GM18520 (cell line): ENCODE results near the gene CLDN7.
A peak's percentile ranks its signal among the peaks of the same experiment; 100 is the strongest.

ENCODE experiments used
- ATAC-seq: cut with Tn5 transposase; IDR thresholded peaks from one replicate; pipeline ENCODE4 v1.9.1; 2021; ENCODE audit not compliant: unreplicated experiment

CLDN7 gene

GRCh38 chr17:7238420-7239090, 23.7 kb downstream of the CLDN7 start:
- no peak for ATAC-seq

- ATAC-seq = no peak
Measured at GRCh38 chr17:7237761-7238419, 24.4 kb downstream of the CLDN7 start.

DNA sequence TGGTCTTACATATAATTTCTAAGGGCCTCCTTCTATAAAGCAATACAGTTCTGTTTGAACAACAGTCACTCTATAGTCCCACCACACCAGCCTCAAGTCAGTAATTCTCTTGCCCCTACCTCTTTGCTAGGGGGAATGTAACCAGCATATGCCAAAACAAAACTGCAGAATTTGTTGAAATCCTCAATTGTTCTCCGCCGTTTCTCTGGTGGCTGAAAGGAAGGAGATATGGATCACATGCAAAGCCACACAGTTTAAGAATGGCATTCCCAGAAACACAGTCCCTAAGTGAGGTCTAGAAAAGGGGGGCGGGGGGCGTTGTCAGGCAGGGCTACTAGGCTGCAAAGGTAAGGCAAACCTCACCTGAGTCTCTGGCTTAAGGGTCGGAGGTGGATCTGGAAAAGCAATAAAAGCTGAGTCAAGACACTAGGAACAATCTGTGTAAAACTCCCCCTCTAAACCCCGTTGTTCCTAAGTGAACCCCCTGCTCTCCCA, 25.0 kb downstream of the CLDN7 start:
- ATAC-seq = no peak

- no peak for ATAC-seq
Measured at GRCh38 chr17:7236808-7237207, 25.5 kb downstream of the CLDN7 start.

- no peak for ATAC-seq
Measured at GRCh38 chr17:7235693-7236665, 26.3 kb downstream of the CLDN7 start.

GRCh38 chr17:7234083-7234951, 28.0 kb downstream of the CLDN7 start, which contains the start of gene DVL2:
Gene DVL2, minus strand, starts transcription at chr17:7234517. Its CDS starts 255 bp downstream, at chr17:7234262.
- ATAC-seq = peak; percentile 50

GRCh38 chr17:7233701-7234082, 28.6 kb downstream of the CLDN7 start:
- ATAC-seq = no peak

DNA sequence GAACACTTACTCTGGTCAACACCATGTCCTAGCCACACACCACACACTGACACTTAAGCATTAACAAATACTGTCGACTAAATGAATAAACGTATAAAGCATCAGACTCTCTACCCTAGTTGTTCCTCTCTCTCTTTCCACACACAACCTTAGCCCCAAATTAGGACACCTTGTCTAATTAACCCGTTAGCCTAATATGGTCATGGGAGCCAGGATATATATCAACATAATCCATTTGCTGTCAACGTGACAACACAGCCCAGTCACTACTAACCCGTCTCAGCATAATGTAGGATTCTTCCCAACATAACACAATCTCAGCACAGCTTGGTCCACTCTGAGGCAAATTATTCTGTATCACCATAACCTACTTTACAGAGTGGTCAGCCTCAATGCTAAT, 30.2 kb downstream of the CLDN7 start:
- no peak for ATAC-seq

DNA sequence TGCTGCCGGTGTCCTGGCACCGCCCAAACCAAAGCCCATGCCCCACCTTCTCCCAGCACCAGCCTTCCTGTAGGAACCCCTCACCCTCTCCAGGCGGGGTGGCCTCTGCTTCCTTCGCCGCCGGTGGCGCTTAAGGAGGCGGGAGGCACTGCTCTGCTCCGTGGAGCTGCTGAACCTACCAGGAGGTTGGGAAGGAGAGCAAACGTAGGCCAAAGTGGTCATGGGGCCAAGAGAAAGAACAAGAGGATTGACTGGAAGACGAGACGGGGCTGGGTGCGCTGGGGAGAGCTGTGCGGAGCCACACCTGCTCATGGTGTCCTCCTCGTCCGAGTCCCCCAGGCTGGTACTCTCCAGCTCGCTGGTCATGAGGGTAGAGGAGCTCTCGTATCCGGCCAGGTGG, 32.8 kb downstream of the CLDN7 start:
- no peak for ATAC-seq

- no peak for ATAC-seq
Measured at GRCh38 chr17:7228920-7229319, 33.4 kb downstream of the CLDN7 start.

GRCh38 chr17:7226721-7227710, 35.3 kb downstream of the CLDN7 start:
- no peak for ATAC-seq

DNA sequence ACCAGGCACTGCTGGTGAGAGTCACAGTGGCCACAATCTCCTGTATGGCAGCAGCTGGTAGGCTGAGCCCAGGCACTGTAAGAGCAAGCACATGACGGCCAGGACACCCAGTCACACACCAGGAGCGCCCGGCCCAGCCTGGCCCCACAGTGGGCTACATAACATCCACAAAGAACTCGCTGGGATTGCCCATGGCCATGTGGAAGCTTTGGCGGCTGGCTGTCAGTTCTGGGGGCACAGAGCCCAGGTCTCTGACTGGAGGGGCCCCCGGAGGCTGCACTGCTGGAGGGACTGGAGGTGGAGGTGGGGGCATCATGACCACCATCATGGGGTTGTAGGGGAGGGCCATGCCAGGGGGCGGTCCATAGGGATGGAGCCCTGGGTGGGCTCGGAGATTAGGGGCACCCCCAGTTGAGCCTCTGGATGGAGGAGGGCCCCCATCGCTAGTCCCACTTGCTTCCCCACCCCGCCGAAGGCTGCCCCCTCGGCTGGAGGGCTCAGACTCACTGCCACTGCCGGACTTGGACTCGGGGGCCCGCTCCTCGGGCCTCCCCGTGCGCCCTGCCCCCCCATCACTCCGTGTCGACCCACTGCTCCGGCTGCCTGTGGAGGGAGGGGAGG, 36.5 kb downstream of the CLDN7 start:
- ATAC-seq = no peak

DNA sequence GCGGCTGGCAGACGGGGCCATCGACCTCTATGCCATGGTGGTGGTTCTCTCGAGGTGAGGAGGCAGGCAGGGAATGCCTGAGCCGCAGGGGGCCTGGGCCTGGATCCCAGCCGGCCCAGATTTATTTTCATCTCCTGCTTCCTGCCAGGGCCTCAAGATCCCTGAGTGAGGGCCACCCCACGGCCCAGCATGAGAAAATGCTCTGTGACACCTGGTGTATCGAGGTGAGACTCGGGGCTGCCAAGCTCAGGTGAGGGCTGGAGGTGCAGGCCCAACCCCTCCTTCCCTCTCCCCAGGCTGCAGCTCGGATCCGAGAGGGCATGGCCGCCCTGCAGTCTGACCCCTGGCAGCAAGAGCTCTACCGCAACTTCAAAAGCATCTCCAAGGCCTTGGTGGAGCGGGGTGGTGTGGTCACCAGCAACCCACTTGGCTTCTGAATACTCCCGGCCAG, 37.6 kb downstream of the CLDN7 start:
- ATAC-seq = no peak

- no peak for ATAC-seq
Measured at GRCh38 chr17:7224110-7224509, 38.2 kb downstream of the CLDN7 start.

DNA sequence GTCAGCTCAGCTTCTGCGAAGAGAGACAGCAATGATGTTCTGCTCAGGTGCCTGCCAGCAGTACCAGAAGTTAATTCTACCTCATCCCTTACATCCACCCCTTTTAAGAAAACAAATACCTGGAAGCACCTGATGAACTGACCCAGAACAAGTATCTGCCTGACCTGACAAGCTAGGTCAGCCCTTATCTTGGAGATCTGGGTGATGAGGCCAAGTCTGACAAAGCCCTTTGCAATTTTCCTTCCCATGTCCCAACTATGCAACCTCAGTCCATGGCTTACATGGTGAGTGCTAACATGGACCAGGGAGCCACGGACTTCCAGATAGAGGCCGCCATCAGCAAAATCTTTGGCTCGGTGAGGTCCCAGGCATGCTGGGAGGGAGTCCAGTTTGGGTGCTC, 38.9 kb downstream of the CLDN7 start:
- ATAC-seq = no peak

- ATAC-seq = no peak
Measured at GRCh38 chr17:7222972-7223292, 39.3 kb downstream of the CLDN7 start.

GRCh38 chr17:7222093-7222971, 39.9 kb downstream of the CLDN7 start:
- no peak for ATAC-seq
